GF-D8 (cell line): ENCODE data around the gene DEDD.

ENCODE experiments used
- DNase-seq: peaks from one replicate; lab custom pipeline; 2025; lab: John Stamatoyannopoulos, UW

DEDD gene

GRCh38 chr1:161092621-161093028 lies 39.8 kb downstream of the DEDD start:
- no peak for DNase-seq

DNA sequence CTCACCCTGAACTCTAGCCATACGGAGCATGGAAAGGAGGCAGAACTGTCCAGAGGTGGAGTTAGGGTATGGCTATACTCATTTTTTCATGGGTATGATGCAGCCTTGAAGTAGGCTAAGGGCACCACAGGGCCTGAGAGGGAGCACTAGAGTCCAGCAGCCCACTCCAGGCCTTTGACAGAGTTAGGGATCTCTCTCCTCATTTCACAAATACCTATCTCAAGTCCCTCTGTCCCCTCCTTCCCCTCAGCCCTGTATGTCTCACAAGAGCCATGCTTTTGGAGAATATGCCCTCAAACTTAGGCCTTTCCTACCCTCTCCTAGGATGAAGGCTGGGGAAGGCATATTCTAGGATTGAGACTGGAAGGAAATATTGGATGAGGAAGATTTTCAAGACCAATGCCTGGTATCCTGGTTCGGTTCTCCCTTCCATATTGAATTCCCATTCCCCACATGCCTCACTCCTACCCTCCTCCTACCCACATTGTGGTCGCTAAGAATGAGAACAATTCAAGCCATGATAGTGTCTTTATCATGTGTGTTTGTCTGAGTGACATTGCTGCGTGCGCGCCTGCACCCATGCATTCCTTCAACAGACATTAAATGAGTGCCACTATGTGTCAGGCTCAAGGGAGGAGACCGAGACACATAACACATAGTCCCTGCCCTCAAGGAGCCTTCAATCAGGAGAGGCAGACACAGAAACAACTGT lies 40.5 kb downstream of the DEDD start:
- DNase-seq: no peak

DNA sequence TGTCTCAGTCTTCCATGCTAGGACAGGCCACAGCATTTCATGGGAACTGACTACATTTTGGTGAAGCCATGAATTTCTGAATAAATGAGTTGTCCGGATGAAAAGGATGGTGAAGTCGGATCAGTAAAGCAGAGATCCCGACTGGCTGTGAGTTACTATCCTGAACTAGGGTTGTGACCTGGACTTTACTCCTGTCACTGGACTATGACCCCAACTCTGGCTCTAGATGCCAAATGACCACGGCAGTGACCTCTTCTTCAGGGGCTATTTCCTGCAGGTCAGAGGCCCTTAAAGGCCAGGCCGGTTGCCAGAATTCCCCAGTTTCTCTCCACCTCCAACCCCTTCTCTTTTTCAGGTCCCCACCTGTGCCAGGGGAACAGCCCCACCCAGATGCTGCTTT lies 41.4 kb downstream of the DEDD start:
- DNase-seq: no peak

DNA sequence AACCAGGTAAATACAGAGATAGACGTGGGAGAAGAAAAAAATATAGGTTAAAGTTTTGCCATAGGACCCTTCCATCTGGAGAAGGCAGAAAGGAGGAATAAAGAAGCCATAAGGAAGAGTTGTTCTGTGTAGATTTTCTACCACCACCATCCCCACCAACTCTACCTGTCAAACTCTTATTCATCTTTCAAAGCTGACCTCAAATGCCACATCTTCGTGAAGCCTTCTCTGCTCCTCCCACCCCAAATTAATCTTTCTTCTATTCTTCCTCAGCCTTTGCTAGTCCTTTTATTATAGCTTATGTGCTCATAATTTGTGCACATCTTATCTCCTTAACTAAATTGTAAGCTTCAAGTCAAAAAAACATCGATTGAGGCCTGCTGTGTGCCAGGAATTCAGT lies 41.9 kb downstream of the DEDD start:
- no peak for DNase-seq

- no peak for DNase-seq
These were observed 42.5 kb downstream of the DEDD start for GRCh38 chr1:161089938-161090337.

DNA sequence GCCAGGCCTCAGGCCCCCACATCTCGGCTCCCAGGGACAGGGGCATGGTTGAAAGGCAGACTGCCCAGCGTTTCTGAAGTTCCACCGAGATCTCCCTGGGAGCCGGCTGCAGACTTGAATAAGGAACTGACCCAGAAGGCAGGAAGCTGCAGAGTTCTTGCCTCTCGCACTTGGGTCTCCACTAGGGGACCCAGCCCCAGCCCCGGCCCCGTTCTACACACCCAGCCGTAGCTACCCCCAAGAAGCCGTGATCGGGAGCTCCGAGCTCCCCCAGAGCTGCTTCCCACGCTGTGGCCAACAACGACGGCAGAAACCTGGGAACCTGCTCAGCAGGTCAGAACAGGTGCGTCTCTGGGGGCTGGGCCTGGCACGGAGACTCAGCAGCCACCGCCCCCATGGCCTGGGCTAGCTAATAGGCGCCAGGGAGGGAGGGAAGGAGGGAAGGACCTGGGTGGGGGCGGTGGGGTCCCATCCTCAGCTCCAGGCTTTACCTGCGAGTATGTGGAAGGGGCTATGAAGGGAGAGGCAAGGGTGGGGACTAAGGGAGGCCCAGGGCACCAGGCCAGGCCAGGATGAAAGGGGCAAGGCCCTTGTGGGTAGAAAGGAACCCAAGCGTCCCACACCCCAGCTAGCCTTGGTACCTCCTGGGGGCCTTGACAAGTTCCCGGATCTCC lies 43.1 kb downstream of the DEDD start, which contains the start of gene NECTIN4:
TSS of gene NECTIN4 (minus strand) at position 308 of the 674 bp plus-strand sequence. CDS start at position 46, 262 bp downstream.
- no peak for DNase-seq

GRCh38 chr1:161088587-161089110 lies 43.8 kb downstream of the DEDD start:
- DNase-seq: no peak

DNA sequence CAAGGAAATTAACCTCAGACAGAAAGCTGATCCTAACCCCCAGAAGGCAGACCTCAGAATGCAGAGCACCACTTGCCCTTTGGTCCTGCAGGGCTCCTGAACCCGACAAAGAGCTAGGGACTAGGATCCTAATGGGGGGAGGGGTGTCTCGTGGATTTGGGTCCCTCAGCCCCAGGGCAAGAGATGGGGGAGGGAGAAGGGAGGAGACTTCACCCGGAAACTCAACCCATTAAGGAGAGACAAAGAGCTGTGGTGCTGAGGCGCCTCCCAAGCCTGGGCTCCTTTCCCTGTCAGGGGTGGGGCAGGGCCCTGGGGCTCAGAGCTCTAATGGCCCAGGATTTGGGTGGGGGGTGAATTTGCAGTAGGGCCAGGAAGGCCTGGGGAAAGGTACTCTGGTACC lies 46.0 kb downstream of the DEDD start:
- DNase-seq: no peak

GRCh38 chr1:161085165-161085564 lies 47.3 kb downstream of the DEDD start:
- no peak for DNase-seq

- no peak for DNase-seq
These were observed 47.9 kb downstream of the DEDD start for GRCh38 chr1:161084597-161084988.

- DNase-seq: no peak
These were observed 48.5 kb downstream of the DEDD start for GRCh38 chr1:161083748-161084596.

DNA sequence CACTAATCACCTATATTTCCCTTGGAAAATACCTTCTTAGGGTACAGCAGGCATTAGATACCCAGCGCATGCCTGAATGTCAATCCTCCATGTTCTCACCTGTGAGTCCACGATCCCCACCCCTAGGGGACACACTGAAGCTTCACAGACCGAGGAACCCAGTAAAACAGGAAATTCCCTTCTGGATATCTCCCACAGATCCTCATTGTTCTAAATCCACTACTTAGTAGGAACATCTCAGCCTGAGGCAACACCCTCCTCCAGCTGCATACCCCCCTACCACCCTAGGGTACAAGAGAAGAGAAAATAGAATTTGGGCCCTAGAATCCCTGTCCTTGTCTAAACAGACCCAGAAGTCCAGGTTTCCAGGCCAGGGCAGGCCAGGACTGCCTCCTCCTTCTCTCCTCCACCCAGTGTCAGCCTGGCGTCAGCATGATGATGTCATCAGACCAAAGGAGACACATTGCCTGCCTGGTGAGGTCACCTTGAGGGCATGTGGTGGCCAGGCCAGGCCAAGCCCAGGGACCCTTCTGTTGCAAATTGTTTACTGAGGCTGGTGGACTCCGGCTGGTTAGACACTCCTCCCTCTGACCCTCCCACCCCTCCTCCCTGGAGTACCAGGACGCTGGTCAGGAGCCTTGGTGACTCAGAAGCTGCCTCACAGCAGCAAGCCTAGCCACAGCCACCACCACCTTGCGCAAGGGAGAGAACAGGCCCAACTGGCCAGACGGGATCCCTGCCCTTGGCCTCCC lies 49.3 kb downstream of the DEDD start:
- DNase-seq: no peak

- no peak for DNase-seq
These were observed 50.0 kb downstream of the DEDD start for GRCh38 chr1:161082483-161082882.

DNA sequence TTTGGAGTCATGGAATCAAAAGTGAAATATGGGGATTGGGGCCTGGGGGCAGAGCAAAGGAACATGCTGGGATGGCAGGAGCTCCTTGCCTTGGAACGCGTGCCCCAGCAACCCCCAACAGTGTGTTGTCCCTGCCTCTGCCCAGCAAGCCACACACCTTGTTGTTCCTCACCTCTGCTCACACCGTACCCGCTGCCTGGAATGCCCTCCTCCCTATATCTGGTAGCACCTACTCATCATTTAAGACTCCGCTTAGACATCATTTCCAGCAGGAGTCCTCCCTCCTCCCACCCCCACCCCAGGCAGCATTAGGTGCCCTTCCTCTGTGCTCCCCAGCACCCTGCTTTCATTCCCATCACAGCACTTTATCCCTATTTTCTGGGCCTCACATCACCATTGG lies 50.9 kb downstream of the DEDD start:
- no peak for DNase-seq

- no peak for DNase-seq
These were observed 51.7 kb downstream of the DEDD start for GRCh38 chr1:161080441-161081405.

DNA sequence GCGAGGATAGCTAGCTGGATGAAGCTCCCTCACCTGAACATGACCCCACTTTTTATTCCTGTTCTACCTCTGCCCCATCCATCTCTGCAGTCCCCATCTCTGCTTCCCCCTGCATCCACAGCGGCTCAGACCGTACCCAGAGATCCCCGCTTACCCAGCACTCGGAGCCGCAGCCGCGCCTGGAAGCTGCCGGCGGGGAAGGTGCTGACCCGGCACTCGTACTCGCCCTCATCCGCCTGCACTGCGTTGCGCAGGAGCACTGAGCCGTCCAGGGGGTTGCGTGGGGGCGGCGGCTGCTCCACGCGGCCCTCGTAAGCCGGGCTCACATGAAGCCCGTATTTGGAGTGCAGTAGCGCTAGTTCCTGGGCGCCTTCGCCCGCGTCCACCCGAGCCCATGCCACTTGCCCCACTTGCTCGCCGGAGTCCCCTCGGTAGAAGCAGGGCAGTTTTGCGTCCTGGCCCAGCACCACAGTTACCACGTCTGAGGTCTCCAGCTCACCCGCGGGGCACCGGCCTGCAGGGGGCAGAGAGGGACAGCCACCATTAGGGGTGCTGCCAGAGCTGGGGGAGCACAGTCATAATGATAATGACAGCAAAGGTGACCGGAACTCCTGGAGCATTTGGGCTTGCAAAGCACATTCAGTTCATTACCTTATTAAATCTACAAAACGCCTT lies 52.9 kb downstream of the DEDD start:
- DNase-seq: no peak

DNA sequence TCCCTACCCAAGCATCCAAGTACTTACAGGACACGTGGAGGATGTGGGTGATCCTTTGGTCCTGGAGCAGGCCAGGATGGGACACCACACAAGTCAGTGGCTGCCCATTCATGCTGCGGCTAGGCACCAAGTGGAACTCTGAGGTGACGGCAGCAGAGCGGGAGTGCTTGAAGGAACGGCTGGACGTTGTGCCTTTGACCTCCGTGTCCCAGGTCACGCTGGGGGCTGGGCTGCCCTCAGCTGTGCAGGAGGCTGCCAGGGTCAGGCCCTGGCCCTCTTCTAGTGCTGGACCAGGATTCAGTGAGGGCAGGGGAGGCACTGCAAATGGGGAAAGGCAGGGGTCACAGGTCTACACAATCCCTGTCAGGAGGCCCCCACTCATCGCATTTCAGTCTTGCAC lies 55.0 kb downstream of the DEDD start:
- DNase-seq: no peak

DNA sequence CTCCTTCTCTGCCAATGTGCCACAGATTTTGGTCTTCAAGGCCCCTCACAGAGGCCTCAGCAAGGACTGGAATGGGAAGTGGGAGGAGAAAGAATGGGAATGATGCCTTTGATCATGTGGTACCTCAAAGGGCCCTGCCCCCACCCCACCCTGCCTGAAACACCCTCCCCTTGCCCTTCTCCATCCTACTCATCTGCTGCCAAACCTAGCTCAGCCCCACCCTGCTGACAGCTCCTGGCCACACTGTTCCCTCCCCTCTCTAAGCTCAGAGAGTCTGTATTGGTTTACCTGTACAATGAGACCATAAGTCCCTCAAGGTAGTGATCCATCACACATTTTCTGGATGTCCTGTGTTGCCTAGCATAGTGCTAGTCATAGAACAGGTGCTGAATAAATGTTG lies 56.1 kb downstream of the DEDD start:
- no peak for DNase-seq

- no peak for DNase-seq
These were observed 57.6 kb downstream of the DEDD start for GRCh38 chr1:161074676-161075368.
